ENCODE data around the gene SYPL2.
"Not testable (repeated sequence)": the region's sequence is repeated elsewhere in the genome, so short reads cannot be mapped to it uniquely, and the experiment has no call there.

Gene SYPL2

GRCh38 chr1:109454497-109455133, 11.7 kb upstream of the SYPL2 start:
- no peak overlapping the region for H3K4me3 Mint-ChIP-seq
- DNase-seq: no peak
- no peak overlapping the region for H3K27ac Mint-ChIP-seq
- peaks cover 12 to 15% of the 10 kb centered on the region in 2 donors for H3K9me3 Mint-ChIP-seq
- no peak for ATAC-seq
- H3K4me1 Mint-ChIP-seq: no peaks in the 10 kb centered on the region
- H3K27me3 Mint-ChIP-seq: peaks cover 27% of the 10 kb centered on the region

- Mint-ChIP-seq H3K27ac (no peak overlapping the region), H3K4me1 (no peaks in the 10 kb centered on the region), H3K9me3 (peaks cover 12 to 15% of the 10 kb centered on the region in 2 donors), H3K4me3 (no peak overlapping the region), H3K27me3 (peaks cover 37% of the 10 kb centered on the region)
- ATAC-seq (no peak), DNase-seq (no peak)
Observed at GRCh38 chr1:109457819-109458218, 8.5 kb upstream of the SYPL2 start.

- Mint-ChIP-seq H3K4me3 (peak overlapping the region; percentile 58 to 72), H3K27ac (no peak overlapping the region), H3K9me3 (no peaks in the 10 kb centered on the region), H3K4me1 (peaks cover 19% of the 10 kb centered on the region), H3K27me3 (peaks cover 92% of the 10 kb centered on the region)
- ATAC-seq (no peak), DNase-seq (no peak)
Observed at GRCh38 chr1:109466125-109466451, 258 bp upstream of the SYPL2 start.

- DNase-seq: no peak
- Mint-ChIP-seq H3K4me3 (peak overlapping the region; percentile 41 to 58), H3K4me1 (peaks cover 19% of the 10 kb centered on the region), H3K9me3 (no peaks in the 10 kb centered on the region), H3K27me3 (peaks cover 87% of the 10 kb centered on the region), H3K27ac (no peak overlapping the region)
- peak; percentile 33 for ATAC-seq
Observed at GRCh38 chr1:109467301-109467777, 993 bp downstream of the SYPL2 start.

GRCh38 chr1:109468061-109468460, 1.7 kb downstream of the SYPL2 start:
- peaks cover 87% of the 10 kb centered on the region for H3K27me3 Mint-ChIP-seq
- no peaks in the 10 kb centered on the region for H3K9me3 Mint-ChIP-seq
- H3K4me1 Mint-ChIP-seq: peaks cover 19% of the 10 kb centered on the region
- H3K4me3 Mint-ChIP-seq: no peak overlapping the region
- ATAC-seq: no peak
- no peak for DNase-seq
- no peak overlapping the region for H3K27ac Mint-ChIP-seq

- Mint-ChIP-seq H3K4me1 (peaks cover 19% of the 10 kb centered on the region), H3K9me3 (no peaks in the 10 kb centered on the region), H3K27ac (no peak overlapping the region), H3K27me3 (peaks cover 83% of the 10 kb centered on the region), H3K4me3 (no peak overlapping the region)
- ATAC-seq (no peak), DNase-seq (no peak)
Observed at GRCh38 chr1:109468903-109469302, 2.6 kb downstream of the SYPL2 start.

GRCh38 chr1:109470245-109470644, 3.9 kb downstream of the SYPL2 start:
- Mint-ChIP-seq H3K27me3 (peaks cover 80% of the 10 kb centered on the region), H3K4me3 (no peak overlapping the region), H3K27ac (no peak overlapping the region), H3K4me1 (peaks cover 19% of the 10 kb centered on the region), H3K9me3 (no peaks in the 10 kb centered on the region)
- DNase-seq (no peak), ATAC-seq (no peak)

GRCh38 chr1:109472779-109473178, 6.4 kb downstream of the SYPL2 start:
- Mint-ChIP-seq H3K9me3 (no peaks in the 10 kb centered on the region), H3K27ac (no peak overlapping the region), H3K4me1 (peaks cover 13% of the 10 kb centered on the region), H3K27me3 (peaks cover 65% of the 10 kb centered on the region), H3K4me3 (no peak overlapping the region)
- ATAC-seq: no peak
- no peak for DNase-seq

GRCh38 chr1:109473284-109474057, 7.1 kb downstream of the SYPL2 start:
- DNase-seq, H3K4me3 Mint-ChIP-seq, H3K4me1 Mint-ChIP-seq, ATAC-seq, H3K9me3 Mint-ChIP-seq: not testable (repeated sequence)
- peaks cover 65% of the 10 kb centered on the region for H3K27me3 Mint-ChIP-seq
- peak overlapping the region in 1 of 2 donors; percentile 48 for H3K27ac Mint-ChIP-seq

GRCh38 chr1:109474697-109475096, 8.4 kb downstream of the SYPL2 start:
- Mint-ChIP-seq H3K9me3 (no peaks in the 10 kb centered on the region), H3K27ac (no peak overlapping the region), H3K4me1 (peaks cover 5% of the 10 kb centered on the region), H3K27me3 (peaks cover 71% of the 10 kb centered on the region), H3K4me3 (no peak overlapping the region)
- DNase-seq (no peak), ATAC-seq (no peak)

- H3K27ac Mint-ChIP-seq: no peak overlapping the region
- peaks cover 72% of the 10 kb centered on the region for H3K27me3 Mint-ChIP-seq
- no peak overlapping the region for H3K4me3 Mint-ChIP-seq
- no peaks in the 10 kb centered on the region for H3K9me3 Mint-ChIP-seq
- H3K4me1 Mint-ChIP-seq: peaks cover 5% of the 10 kb centered on the region
- ATAC-seq: no peak
- DNase-seq: no peak
Observed at GRCh38 chr1:109475261-109475660, 8.9 kb downstream of the SYPL2 start.

GRCh38 chr1:109476825-109477224, 10.5 kb downstream of the SYPL2 start:
- ATAC-seq (no peak), DNase-seq (no peak)
- Mint-ChIP-seq H3K9me3 (no peaks in the 10 kb centered on the region), H3K4me1 (peaks cover 5% of the 10 kb centered on the region), H3K27ac (no peak overlapping the region), H3K4me3 (no peak overlapping the region), H3K27me3 (peaks cover 65% of the 10 kb centered on the region)

GRCh38 chr1:109477821-109478220, 11.5 kb downstream of the SYPL2 start:
- H3K4me1 Mint-ChIP-seq: peaks cover 13% of the 10 kb centered on the region

GRCh38 chr1:109478806-109479205, 12.5 kb downstream of the SYPL2 start:
- Mint-ChIP-seq H3K4me1 (peaks cover 20% of the 10 kb centered on the region), H3K4me3 (no peak overlapping the region), H3K27ac (no peak overlapping the region), H3K9me3 (no peaks in the 10 kb centered on the region), H3K27me3 (peaks cover 51% of the 10 kb centered on the region)
- DNase-seq: no peak
- ATAC-seq: no peak

More at GRCh38 chr1:109477821-109478220, 11.5 kb downstream of the SYPL2 start:
- H3K27me3 Mint-ChIP-seq: peaks cover 58% of the 10 kb centered on the region
- H3K4me3 Mint-ChIP-seq: no peak overlapping the region
- ATAC-seq (no peak), DNase-seq (no peak)
- H3K9me3 Mint-ChIP-seq: no peaks in the 10 kb centered on the region
- H3K27ac Mint-ChIP-seq: no peak overlapping the region

GRCh38 chr1:109479311-109479710, 13.0 kb downstream of the SYPL2 start:
- DNase-seq (no peak), ATAC-seq (no peak)
- Mint-ChIP-seq H3K27ac (no peak overlapping the region), H3K9me3 (no peaks in the 10 kb centered on the region), H3K4me1 (peaks cover 23% of the 10 kb centered on the region), H3K4me3 (no peak overlapping the region), H3K27me3 (peaks cover 50% of the 10 kb centered on the region)

- H3K4me1 Mint-ChIP-seq: peaks cover 29% of the 10 kb centered on the region
- H3K4me3 Mint-ChIP-seq: no peak overlapping the region
- H3K9me3 Mint-ChIP-seq: no peaks in the 10 kb centered on the region
- peaks cover 44% of the 10 kb centered on the region for H3K27me3 Mint-ChIP-seq
- ATAC-seq (no peak), DNase-seq (no peak)
- H3K27ac Mint-ChIP-seq: no peak overlapping the region
Observed at GRCh38 chr1:109479901-109480300, 13.6 kb downstream of the SYPL2 start.
